Activated CD4-positive, CD25-positive, alpha-beta regulatory T cell treated with anti-CD3 and anti-CD28 coated beads, Interleukin-2, amount 50 U/mL, for 24 hours (primary cell): ENCODE data around the gene DOCK11.
"Not testable (repeated sequence)": the region's sequence is repeated elsewhere in the genome, so short reads cannot be mapped to it uniquely, and the experiment has no call there.

Experiments
- ATAC-seq, 2 donors: fragments of 150-1000 bp; cut with Tn5 transposase; one replicate each; pipeline ENCODE4 v1.10.0; 2021; ENCODE audit warnings: mild to moderate bottlenecking in 1 of 2, moderate library complexity in 1 of 2

DOCK11 gene

DNA sequence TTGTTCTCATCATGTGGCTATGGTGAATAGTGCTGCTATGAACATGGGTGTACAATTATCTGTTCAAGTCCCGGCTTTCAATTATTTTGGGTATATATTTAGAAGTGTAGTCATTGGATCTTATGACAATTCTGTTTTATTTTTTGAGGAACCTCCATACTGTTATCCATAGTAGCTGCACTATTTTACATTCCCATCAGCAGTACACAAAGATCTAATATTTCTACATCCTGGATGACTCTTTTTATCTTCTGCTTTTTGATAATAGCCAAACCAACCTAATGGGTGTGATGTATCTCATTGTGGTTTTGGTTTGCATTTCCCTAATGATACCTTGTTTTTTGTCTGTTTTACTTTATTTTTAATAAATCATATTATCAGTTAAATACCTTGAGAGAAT lies 218.9 kb downstream of the DOCK11 start:
- ATAC-seq, result no peak

DNA sequence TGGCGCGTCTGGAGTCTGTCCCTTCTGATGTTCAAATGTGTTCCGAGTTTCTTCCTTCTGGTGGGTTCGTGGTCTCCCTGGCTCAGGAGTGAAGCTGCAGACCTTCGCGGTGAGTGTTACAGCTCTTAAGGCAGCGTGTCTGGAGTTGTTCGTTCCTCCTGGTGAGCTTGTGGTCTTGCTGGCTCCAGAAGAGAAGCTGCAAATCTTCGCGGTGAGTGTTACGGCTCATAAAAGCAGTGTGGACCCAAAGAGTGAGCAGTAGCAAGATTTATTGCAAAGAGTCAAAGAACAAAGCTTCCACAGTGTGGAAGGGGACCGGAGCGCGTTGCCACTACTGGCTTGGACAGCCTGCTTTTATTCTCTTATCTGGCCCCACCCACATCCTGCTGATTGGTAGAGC lies 220.3 kb downstream of the DOCK11 start:
- ATAC-seq, result not testable (repeated sequence)

DNA sequence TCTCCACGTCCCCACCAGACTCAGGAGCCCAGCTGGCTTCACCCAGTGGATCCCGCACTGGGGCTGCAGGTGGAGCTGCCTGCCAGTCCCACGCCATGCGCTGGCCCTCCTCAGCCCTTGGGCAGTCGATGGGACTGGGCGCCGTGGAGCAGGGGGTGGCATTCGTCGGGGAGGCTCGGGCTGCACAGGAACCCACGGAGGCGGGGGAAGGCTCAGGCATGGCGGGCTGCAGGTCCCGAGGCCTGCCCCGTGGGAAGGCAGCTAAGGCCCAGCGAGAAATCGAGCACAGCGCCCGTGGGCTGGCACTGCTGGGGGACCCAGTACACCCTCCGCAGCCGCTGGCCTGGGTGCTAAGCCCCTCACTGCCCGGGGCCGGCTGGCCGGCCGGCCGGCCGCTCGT lies 221.2 kb downstream of the DOCK11 start:
- not testable (repeated sequence) for ATAC-seq

- ATAC-seq, result no peak
Measured at GRCh38 chrX:118717678-118718391, 222.2 kb downstream of the DOCK11 start.

DNA sequence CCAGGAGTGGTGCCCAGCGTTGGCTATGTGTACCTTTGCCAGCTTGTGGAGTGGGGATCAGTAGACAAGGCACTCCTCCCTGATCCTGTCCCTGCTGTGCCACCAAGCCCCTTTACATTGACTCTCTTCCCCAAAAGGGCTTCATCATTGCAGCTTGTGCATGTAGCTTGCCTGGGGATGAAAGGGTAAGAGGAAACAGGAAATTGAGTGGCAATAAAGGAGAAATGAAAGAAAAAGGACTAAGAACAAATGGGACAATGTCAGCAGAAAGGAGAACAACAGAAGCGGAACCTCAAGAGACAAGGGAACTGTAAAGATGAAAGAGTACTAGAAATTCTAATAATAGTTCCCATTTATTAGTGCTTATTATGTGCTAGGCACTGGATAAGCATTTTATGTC lies 223.1 kb downstream of the DOCK11 start:
- no peak for ATAC-seq

GRCh38 chrX:118720058-118720707 lies 224.6 kb downstream of the DOCK11 start:
- ATAC-seq, result no peak

- no peak for ATAC-seq
Measured at GRCh38 chrX:118723376-118723775, 227.8 kb downstream of the DOCK11 start.

DNA sequence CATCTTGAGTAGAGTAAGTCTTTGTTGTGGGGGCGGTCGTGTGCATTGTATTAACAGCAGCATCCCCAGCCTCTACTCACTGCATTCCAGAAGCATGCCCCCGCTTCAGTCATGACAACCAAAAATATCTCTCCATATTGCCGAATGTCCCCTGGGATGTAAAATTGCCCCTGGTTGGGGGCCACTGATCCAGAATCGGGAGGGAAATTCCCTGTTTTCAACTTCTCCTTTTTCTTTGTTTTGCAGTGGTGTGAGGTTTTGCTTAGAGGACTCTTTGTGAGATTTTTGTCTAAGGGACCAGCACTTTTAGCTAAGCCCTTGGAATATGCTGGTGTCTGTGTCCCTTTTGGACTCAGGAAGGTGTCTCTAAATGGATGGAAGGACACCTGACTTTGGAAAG lies 228.8 kb downstream of the DOCK11 start:
- no peak for ATAC-seq

DNA sequence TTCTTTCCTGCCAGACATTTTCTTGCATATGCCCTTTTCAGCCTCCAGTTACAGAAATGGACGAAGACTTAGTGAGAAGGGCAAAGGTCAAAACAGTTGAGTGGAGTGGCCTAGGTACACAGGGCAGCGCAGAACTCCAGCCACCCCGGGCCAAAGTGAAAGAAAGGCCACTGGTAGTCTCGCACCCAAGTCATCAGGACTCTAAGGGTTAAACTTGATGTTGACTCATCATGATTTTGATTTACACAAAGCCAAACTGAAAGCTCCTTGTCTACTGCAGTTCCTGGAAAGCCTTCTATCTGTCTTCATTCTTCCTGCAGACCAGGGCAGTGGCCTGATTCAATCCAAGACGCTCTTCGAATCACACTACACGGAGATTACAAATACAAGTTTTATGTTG lies 229.2 kb downstream of the DOCK11 start:
- ATAC-seq, result no peak

GRCh38 chrX:118726396-118726795 lies 230.8 kb downstream of the DOCK11 start:
- no peak for ATAC-seq

DNA sequence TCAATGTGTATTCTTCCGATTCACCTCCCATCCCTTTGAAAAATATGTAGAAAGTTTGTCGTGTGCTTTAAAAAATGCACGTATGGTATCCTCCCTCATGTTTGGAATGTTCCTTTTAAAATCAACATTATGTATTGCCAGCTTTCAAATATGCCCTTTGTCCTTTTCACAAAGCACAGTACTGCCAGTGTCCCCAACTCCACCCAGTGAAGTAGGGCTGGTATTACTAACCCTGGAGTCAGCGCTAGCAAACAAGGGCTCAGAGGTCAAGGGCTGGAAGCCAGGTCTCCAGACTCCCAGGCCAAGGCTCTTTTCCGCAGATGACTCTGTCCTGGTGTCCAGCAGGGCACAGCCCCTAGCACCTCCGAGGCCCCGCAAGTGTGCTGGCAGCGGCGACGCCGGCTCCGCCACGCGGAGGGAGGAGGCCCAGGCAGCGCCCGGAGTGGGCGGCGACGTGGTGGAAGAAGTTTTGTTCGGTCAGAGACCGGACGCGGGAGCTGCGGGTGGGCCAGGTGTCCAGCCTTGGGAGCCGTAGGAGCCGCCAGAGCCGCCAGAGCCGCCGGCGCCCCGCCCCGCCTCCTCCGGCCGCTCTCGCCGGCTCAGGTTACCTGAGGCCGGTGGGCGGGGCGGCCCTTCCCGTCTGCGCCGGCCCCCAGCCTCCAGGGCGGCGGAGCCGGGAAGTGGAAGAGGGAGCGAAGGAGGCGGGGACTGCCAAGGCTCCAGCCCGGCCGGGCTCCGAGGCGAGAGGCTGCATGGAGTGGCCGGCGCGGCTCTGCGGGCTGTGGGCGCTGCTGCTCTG lies 231.5 kb downstream of the DOCK11 start, which contains the start of gene IL13RA1:
Gene IL13RA1, plus strand, starts transcription at position 720 of the 799 bp plus-strand sequence. Its CDS starts 33 bp downstream, at position 753.
- ATAC-seq, result peak; percentile 38 to 41

DNA sequence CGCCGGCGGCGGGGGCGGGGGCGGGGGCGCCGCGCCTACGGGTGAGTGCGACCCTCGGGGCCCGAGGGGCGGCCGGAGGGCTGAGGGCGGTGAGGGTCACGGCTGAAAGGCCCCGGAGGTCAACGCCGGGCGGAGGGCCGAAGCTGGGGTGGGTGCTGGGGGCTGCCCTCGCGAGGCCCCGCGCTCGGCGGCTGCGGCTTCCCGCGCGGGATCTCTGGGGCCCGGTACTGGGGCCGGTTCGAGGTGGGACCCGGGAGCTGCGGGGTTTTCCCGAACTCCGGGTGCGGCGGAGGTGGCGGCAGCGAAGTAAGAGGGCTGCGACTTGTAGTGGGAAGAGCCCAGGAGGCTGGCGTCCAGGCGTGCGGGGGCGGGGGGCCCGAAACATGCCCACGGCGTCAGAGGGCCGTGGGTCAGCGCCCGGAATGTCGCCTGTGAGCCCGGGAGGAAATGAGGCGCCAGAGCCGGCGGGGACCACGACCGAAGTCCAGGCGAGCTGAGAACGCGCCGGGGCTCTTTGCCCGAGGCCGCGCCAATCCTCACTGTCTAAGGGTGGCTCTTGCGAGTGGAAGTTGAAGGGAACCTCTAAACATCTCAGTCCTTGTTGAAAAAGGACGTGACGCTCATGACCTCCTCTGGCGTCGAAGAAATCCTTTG lies 232.2 kb downstream of the DOCK11 start:
- no peak for ATAC-seq

- ATAC-seq, result no peak
Measured at GRCh38 chrX:118729042-118729652, 233.5 kb downstream of the DOCK11 start.

- no peak for ATAC-seq
Measured at GRCh38 chrX:118730500-118731247, 235.1 kb downstream of the DOCK11 start.

DNA sequence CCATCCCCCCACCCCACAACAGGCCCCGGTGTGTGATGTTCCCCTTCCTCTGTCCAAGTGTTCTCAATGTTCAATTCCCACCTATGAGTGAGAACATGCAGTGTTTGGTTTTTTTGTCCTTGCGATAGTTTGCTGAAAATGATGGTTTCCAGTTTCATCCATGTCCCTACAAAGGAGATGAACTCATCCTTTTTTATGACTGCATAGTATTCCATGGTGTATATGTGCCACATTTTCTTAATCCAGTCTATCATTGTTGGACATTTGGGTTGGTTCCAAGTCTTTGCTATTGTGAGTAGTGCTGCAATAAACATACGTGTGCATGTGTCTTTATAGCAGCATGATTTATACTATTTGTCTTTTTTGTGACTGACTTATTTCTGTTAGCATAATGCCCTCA lies 236.9 kb downstream of the DOCK11 start:
- not testable (repeated sequence) for ATAC-seq

DNA sequence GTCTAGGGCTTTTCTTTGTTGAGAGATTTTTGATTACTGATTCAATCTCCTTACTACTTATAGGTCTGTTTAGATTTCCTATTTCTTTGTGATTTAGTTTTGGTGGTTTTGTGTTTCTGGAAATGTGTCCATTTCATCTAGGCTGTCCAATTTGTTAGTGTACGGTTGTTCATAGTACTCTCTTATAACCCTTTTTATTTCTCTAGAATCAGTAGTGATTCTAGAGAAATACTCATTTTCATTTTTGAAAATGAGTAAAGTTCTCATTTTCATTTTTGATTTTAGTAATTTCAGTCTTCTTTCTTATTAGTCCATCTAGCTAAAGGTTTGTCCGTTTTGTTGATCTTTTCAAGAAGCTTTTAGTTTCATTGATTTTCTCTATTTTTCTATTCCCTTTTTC lies 239.3 kb downstream of the DOCK11 start:
- ATAC-seq, result peak in 1 of 2 donors; percentile 24
